Measurements from ENCODE around the gene AGBL4. TPM values are rescaled to one million over a fixed set of nuclear protein-coding genes. Genes with fewer than 3 reads are reported as not detected.
"Not testable (repeated sequence)": the region's sequence is repeated elsewhere in the genome, so short reads cannot be mapped to it uniquely, and the experiment has no call there.

AGBL4 gene
- total and polyA plus RNA-seq, 7 donors, result 0.01 to 0.05 TPM; not detected in 5

DNA sequence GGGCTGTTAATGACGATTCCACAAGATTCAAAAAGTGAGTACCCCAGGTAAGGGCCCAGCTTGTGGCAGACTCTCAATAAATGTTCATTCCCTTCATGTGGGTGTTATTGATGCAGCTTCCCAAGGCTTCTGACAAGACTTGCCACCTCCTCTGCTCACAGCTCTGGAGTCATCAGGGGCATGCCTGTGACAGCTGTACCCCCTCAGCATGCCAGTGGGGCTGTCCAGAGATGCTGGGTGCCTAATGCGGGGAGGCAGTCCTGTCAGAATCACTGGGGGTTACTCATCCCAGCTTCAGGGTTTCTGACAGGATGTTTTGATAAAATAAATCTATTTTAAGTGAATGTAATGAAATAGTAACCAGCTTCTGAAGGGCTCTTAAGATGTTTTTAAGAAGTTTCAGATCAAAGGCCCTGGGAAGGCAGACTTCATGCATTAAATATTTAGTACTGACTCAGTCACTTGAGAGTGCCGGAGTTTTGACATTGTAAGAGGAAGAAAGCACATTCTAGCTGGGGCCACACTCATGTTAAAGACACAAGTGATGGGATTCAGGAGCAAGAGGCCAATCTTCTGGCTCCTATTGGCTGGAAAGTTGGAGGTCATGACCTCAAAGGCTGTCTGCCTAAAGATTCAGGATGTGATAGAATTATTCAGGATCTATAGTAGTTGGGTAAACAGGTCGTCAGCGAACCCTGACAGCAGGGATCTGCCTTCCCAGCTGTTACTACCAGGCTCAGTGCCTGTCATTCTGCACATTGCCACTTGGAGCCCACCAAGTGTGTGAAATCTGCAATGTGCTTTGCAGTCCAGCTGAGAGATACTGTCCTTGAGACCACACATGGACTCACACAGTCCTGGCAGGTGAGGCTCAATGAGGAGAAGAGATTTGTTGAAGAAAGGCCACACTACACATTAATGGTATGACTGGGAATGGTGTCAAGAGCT lies 1007.5 kb downstream of the AGBL4 start:
- no peak for TF ChIP-seq CTCF (IDR thresholded peaks at IDR 0.05)
- ATAC-seq (no peak), DNase-seq (no peak)
- Histone ChIP-seq H3K4me3 (no peak overlapping the region), H3K27me3 (ENCODE audit: insufficient read depth in 3 of 3, low read length in 2 of 3) (no peaks in the 10 kb centered on the region), H3K4me1 (no peaks in the 10 kb centered on the region), H3K27ac (no peak overlapping the region), H3K9me3 (no peaks in the 10 kb centered on the region), H3K36me3 (ENCODE audit: insufficient read depth in 1 of 2, low read depth in 1 of 2) (no peaks in the 10 kb centered on the region)
- intact Hi-C loops (cut with DNase I), result no loop called here
- 39 to 49% (median 46%) methylated on average over 5 of the region's 5 CpGs for WGBS, 3 donors

GRCh38 chr1:49013079-49013478 lies 1010.7 kb downstream of the AGBL4 start:
- intact Hi-C loops (cut with DNase I), result no loop called here
- Histone ChIP-seq H3K4me1 (no peaks in the 10 kb centered on the region), H3K4me3 (no peak overlapping the region), H3K9me3 (no peaks in the 10 kb centered on the region), H3K27ac (no peak overlapping the region), H3K36me3 (ENCODE audit: insufficient read depth in 1 of 2, low read depth in 1 of 2) (no peaks in the 10 kb centered on the region), H3K27me3 (ENCODE audit: insufficient read depth in 3 of 3, low read length in 2 of 3) (no peaks in the 10 kb centered on the region)
- no peak for TF ChIP-seq CTCF (IDR thresholded peaks at IDR 0.05)
- DNase-seq (no peak), ATAC-seq (no peak)

DNA sequence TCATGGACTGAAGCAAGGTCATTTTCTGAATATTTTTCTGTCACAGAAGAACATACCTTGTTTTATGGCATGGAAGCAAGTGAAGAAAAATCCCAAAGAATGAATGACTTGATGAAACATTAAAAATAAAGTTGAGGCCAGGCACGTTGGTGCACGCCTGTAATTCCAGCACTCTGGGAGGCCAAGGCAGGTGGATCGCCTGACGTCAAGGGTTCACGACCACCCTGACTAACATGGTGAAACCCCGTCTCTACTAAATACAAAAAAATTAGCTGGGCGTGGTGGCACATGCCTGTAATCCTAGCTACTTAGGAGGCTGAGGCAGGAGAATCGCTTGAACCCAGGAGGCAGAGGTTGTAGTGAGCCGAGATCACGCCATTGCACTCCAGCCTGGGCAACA lies 1020.8 kb downstream of the AGBL4 start:
- H3K27ac ChIP-seq; H3K36me3 ChIP-seq (ENCODE audit: insufficient read depth in 1 of 2, low read depth in 1 of 2); H3K4me1 ChIP-seq; ATAC-seq; H3K4me3 ChIP-seq; H3K27me3 ChIP-seq (ENCODE audit: insufficient read depth in 3 of 3, low read length in 2 of 3); DNase-seq; H3K9me3 ChIP-seq; intact Hi-C loops (cut with DNase I): not testable (repeated sequence)
- 88 to 93% (median 91%) methylated on average over 9 to 10 of the region's 10 CpGs for WGBS, 3 donors

DNA sequence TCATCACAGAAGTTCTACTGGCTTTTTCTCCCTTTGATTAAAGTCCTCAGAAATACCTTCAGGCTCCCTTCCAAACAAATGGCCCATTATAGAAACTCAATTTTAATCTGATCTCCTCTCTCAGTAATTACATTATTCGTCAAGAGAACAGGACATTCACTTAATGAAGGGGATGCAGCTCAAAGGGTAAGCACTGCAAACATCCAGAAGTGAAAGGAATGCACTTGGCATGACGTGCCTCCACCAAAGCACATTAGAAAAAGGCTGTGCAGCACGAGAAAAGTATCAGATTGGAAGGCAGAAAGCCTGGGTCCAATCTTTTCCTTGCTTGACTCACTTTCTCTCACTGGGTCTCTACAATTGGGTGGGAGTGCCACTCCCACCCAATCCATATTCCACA lies 1024.4 kb downstream of the AGBL4 start:
- intact Hi-C loops (cut with DNase I), result no loop called here
- Histone ChIP-seq H3K36me3 (ENCODE audit: insufficient read depth in 1 of 2, low read depth in 1 of 2) (no peaks in the 10 kb centered on the region), H3K9me3 (no peaks in the 10 kb centered on the region), H3K27me3 (ENCODE audit: insufficient read depth in 3 of 3, low read length in 2 of 3) (no peaks in the 10 kb centered on the region), H3K27ac (no peak overlapping the region), H3K4me3 (no peak overlapping the region), H3K4me1 (no peaks in the 10 kb centered on the region)
- WGBS, 3 donors, result 43 to 60% (median 48%) methylated on average over 3 of the region's 3 CpGs
- TF ChIP-seq CTCF (IDR thresholded peaks at IDR 0.05), result no peak
- DNase-seq, result no peak
- ATAC-seq, result no peak

- H3K4me3 ChIP-seq, result no peak overlapping the region
- 93 to 97% (median 94%) methylated on average over 2 of the region's 2 CpGs for WGBS, 3 donors
- H3K4me1 ChIP-seq, result no peaks in the 10 kb centered on the region
- H3K27ac ChIP-seq, result no peak overlapping the region
- no peak for TF ChIP-seq CTCF (IDR thresholded peaks at IDR 0.05)
- ATAC-seq (no peak), DNase-seq (no peak)
- H3K9me3 ChIP-seq, result no peaks in the 10 kb centered on the region
- intact Hi-C loops (cut with DNase I), result no loop called here
- no peaks in the 10 kb centered on the region for H3K36me3 ChIP-seq (ENCODE audit: insufficient read depth in 1 of 2, low read depth in 1 of 2)
- H3K27me3 ChIP-seq (ENCODE audit: insufficient read depth in 3 of 3, low read length in 2 of 3), result no peaks in the 10 kb centered on the region
Measured at GRCh38 chr1:48996311-48996710, 1027.4 kb downstream of the AGBL4 start.

Measured in psoas muscle (tissue), 8 donors.